Lower leg skin (tissue), 4 donors: ENCODE results near the gene PPIP5K1. TPM values are rescaled to one million over a fixed set of nuclear protein-coding genes. Genes with fewer than 3 reads are reported as not detected.

Experiments
- DNase-seq, 2 donors: peaks; one replicate each; pipeline ENCODE4 v3.0.0-alpha.2; 2019; ENCODE audit warnings: low spot score in 2 of 2
- H3K4me3 ChIP-seq: fragments of 200-600 bp; sonication (generic); 2 replicates; pipeline ENCODE4 v1.5.1; 2017; ENCODE audit warnings: mild to moderate bottlenecking, low read depth; ENCODE audit not compliant: poor library complexity, severe bottlenecking
- POLR2A ChIP-seq, 2 donors: fragments of 450-650 bp; IDR thresholded peaks; one replicate each; pipeline ENCODE4 v1.6.1; 2016 to 2017; ENCODE audit warnings: antibody characterized with exemption in 2 of 2, mild to moderate bottlenecking in 1 of 2, moderate library complexity in 1 of 2
- WGBS, 2 donors: methylation state at CpG; one replicate each; pipeline ENCODE4 v1.1.5; 2018; 5-methylcytosine and 5-hydroxymethylcytosine counted together
- intact Hi-C: fragments of 100-400 bp; cut with DNase I; formaldehyde crosslinking; loops from one replicate; pipeline ENCODE4 v1.15.0; 2023; ENCODE audit warnings: low total_unique reads
- total RNA-seq, 4 donors: library from RNA; depleted of rRNA; stranded (reverse); fragments of >200 nt; gene quantifications; one replicate each; pipeline ENCODE4 v1.1.0, GENCODE V29; 2016
- TF ChIP-seq, protein P1 (sequence below), 3 donors: fragments of 450-650 bp; IDR thresholded peaks; one replicate each; pipeline ENCODE4 v1.5.1; 2016; ENCODE audit warnings: antibody characterized with exemption in 3 of 3, mild to moderate bottlenecking in 3 of 3, moderate library complexity in 2 of 3

PPIP5K1 gene
- total RNA-seq, 4 donors from 2014 or later: 15.8 to 115 (median 20.3) TPM

DNA sequence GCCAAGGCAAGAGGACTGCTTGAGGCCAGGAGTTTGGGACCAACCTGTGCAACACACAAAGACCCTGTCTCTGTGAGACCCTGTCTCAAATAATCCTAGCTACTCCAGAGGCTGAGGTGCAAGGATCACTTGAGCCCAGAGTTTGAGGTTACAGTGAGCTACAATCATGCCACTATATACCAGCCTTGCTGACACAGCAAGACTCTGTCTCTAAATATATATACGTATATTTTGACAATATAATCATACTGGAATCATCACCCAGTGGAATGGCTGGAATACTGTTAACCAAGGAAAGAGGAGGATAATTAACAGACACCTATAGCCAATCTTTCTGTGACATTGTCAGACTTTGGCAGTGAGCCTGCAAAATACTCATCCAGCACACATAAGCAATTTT, 81.6 kb downstream of the PPIP5K1 start:
- DNase-seq: no peak
- intact Hi-C loops: no loop called here
- TF ChIP-seq, protein P1, sequence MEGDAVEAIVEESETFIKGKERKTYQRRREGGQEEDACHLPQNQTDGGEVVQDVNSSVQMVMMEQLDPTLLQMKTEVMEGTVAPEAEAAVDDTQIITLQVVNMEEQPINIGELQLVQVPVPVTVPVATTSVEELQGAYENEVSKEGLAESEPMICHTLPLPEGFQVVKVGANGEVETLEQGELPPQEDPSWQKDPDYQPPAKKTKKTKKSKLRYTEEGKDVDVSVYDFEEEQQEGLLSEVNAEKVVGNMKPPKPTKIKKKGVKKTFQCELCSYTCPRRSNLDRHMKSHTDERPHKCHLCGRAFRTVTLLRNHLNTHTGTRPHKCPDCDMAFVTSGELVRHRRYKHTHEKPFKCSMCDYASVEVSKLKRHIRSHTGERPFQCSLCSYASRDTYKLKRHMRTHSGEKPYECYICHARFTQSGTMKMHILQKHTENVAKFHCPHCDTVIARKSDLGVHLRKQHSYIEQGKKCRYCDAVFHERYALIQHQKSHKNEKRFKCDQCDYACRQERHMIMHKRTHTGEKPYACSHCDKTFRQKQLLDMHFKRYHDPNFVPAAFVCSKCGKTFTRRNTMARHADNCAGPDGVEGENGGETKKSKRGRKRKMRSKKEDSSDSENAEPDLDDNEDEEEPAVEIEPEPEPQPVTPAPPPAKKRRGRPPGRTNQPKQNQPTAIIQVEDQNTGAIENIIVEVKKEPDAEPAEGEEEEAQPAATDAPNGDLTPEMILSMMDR (IDR thresholded peaks at IDR 0.05): no peak
- TF ChIP-seq POLR2A (IDR thresholded peaks at IDR 0.05): no peak
- no peak overlapping the region for H3K4me3 ChIP-seq
- WGBS, 2 donors: 79 to 84% methylated on average over 1 of the region's 1 CpG

DNA sequence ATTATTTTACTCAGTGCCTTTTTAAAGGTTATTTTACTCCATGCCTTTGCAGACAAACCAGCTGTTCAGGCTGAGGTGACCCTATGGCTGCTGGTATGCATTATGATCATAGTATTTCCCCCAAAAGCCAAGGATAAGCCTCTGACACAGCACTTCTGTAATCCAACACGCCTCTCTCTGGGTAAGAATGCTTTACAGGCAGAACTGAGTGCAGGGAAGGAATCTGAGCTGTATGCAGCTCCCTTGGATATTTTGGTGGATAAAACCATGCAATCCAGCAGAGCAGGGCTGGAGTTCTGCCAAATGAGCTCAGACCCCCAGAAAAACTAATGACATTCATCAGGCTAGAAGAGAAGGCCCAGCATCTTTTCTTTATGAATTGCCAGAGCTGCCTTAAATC, 84.3 kb downstream of the PPIP5K1 start:
- no peak overlapping the region for H3K4me3 ChIP-seq
- 81 to 85% methylated on average over 1 of the region's 1 CpG for WGBS, 2 donors
- intact Hi-C loops: no loop called here
- no peak for TF ChIP-seq POLR2A (IDR thresholded peaks at IDR 0.05)
- TF ChIP-seq, protein P1 (IDR thresholded peaks at IDR 0.05): no peak
- peak in 1 of 2 donors; percentile 17 for DNase-seq

DNA sequence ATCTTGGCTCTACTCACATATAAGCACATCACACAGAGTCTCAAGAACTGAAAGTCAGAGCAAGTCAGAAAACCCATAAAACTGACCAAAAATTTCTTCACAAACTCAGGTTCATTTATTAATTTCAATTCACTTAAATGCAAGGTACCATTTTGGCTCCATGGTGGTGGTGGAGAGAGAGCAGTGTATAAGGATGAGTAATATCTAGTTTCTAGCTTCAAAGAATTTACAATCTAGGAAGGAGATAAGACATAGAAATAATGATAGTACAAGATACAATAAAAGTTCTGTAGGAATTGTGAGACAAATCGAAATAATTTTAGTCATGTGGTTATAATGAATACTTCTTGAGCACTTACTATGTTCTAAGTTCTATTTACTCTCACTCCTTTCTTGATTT, 90.4 kb downstream of the PPIP5K1 start:
- TF ChIP-seq, protein P1 (IDR thresholded peaks at IDR 0.05): no peak
- TF ChIP-seq POLR2A (IDR thresholded peaks at IDR 0.05): no peak
- WGBS, 2 donors: 89 to 95% methylated on average over 1 of the region's 1 CpG
- intact Hi-C loops: no loop called here
- DNase-seq: no peak
- H3K4me3 ChIP-seq: no peak overlapping the region

DNA sequence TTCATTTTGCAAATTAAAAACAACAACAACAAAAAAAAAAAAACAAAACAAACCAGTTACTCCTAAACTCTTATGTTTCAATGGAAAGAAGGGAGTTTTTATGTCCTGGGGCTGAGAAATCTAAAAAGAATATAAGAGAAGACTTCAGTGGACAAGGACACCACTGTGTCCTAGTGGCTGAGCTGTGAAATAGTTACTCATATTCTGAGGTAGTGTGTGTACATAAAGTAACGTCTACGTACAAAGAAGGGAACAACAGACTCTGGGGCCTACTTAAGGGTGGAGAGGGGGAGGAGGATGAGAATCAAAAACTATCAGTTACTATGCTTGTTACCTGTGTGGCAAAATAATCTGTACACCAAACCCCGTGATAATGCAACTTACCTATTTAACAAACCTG, 91.0 kb downstream of the PPIP5K1 start:
- DNase-seq: no peak
- H3K4me3 ChIP-seq: no peak overlapping the region
- intact Hi-C loops: no loop called here
- 79 to 89% methylated on average over 3 of the region's 3 CpGs for WGBS, 2 donors
- TF ChIP-seq, protein P1 (IDR thresholded peaks at IDR 0.05): no peak
- TF ChIP-seq POLR2A (IDR thresholded peaks at IDR 0.05): no peak

DNA sequence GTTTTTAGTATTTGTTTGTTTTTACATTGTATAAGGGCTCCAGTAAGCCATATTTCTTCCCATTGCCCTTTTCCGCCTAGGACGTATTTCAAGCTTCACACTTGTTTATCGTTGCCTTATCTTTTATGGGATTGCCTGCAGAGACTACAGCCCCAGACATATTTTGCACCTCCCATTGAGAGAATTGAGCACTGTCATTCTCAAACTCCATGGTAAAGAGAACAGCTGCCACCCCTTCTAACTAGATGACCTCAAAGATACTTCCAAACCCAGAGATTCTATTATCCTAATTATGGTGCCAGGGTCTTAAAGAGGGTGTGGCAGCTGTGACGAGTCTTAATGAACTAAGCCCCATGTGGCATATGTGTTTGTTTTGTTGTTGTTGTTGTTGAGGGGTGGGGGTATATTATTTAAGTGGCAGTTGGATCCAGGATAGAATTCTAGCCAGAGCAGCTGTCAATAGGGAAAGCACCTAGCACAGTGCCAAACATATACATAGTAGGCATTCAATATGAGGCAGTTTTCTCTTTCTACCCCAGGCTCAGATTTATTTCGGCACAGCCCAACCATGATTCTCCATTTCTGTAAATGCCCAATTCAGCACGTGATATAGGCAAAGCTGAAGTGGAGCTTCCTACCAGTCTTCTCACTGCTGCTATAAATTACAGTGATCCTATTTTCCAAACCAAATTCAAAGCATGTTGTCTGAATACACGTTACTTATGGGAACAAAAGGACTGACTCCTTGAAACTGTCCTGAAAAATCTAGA, 96.1 kb downstream of the PPIP5K1 start:
- H3K4me3 ChIP-seq: no peak overlapping the region
- TF ChIP-seq, protein P1 (IDR thresholded peaks at IDR 0.05): no peak
- no peak for TF ChIP-seq POLR2A (IDR thresholded peaks at IDR 0.05)
- WGBS, 2 donors: 47 to 58% methylated on average over 7 of the region's 7 CpGs
- intact Hi-C loops: no loop called here
- DNase-seq: no peak
